Measurements from ENCODE around the gene ATG7.

ATG7 gene

GRCh38 chr3:11545186-11545851 lies 273.1 kb downstream of the ATG7 start:
- H3K79me2 ChIP-seq (ENCODE audit: insufficient read depth, low read length): no peaks in the 10 kb centered on the region
- no peak for TF ChIP-seq CTCF (IDR thresholded peaks at IDR 0.05; ENCODE audit: borderline replicate concordance, extremely low read depth, low read length, poor library complexity, severe bottlenecking)
- no peak for TF ChIP-seq EZH2 (IDR thresholded peaks at IDR 0.05; ENCODE audit: borderline replicate concordance, low read depth, low read length, severe bottlenecking)
- no peak for ATAC-seq (ENCODE audit: insufficient read depth, low read depth)
- no peak overlapping the region for H2AFZ ChIP-seq (ENCODE audit: low read depth, low read length)
- no peak overlapping the region for H3K4me2 ChIP-seq (ENCODE audit: insufficient read depth, low read length)
- no peaks in the 10 kb centered on the region for H3K36me3 ChIP-seq (ENCODE audit: insufficient read depth, low read length)
- no peaks in the 10 kb centered on the region for H3K9me3 ChIP-seq (ENCODE audit: insufficient read depth, low read length, severe bottlenecking)
- H3K9ac ChIP-seq (ENCODE audit: low read depth, low read length): no peak overlapping the region
- peaks cover 16% of the 10 kb centered on the region for H4K20me1 ChIP-seq (ENCODE audit: insufficient read depth, low read length)
- no peaks in the 10 kb centered on the region for H3K4me1 ChIP-seq (ENCODE audit: insufficient read depth, low read length)
- no peak for DNase-seq
- no peak overlapping the region for H3K27ac ChIP-seq (ENCODE audit: low read length)
- H3K27me3 ChIP-seq (ENCODE audit: insufficient read depth, low read length, poor library complexity): no peaks in the 10 kb centered on the region
- H3K4me3 ChIP-seq (ENCODE audit: low read depth in 1 of 2, low read length in 2 of 2): no peak overlapping the region

- no peak for ATAC-seq (ENCODE audit: insufficient read depth, low read depth)
- Histone ChIP-seq H3K79me2 (ENCODE audit: insufficient read depth, low read length) (no peaks in the 10 kb centered on the region), H3K4me3 (ENCODE audit: low read depth in 1 of 2, low read length in 2 of 2) (no peak overlapping the region), H3K4me1 (ENCODE audit: insufficient read depth, low read length) (no peaks in the 10 kb centered on the region), H3K4me2 (ENCODE audit: insufficient read depth, low read length) (no peak overlapping the region), H3K9me3 (ENCODE audit: insufficient read depth, low read length, severe bottlenecking) (no peaks in the 10 kb centered on the region), H3K9ac (ENCODE audit: low read depth, low read length) (no peak overlapping the region), H3K36me3 (ENCODE audit: insufficient read depth, low read length) (no peaks in the 10 kb centered on the region), H2AFZ (ENCODE audit: low read depth, low read length) (no peak overlapping the region), H3K27me3 (ENCODE audit: insufficient read depth, low read length, poor library complexity) (no peaks in the 10 kb centered on the region), H4K20me1 (ENCODE audit: insufficient read depth, low read length) (peaks cover 16% of the 10 kb centered on the region), H3K27ac (ENCODE audit: low read length) (no peak overlapping the region)
- no peak for DNase-seq
- TF ChIP-seq EZH2 (IDR thresholded peaks at IDR 0.05; ENCODE audit: borderline replicate concordance, low read depth, low read length, severe bottlenecking) (no peak), CTCF (IDR thresholded peaks at IDR 0.05; ENCODE audit: borderline replicate concordance, extremely low read depth, low read length, poor library complexity, severe bottlenecking) (no peak)
Measured at GRCh38 chr3:11546657-11547302, 274.6 kb downstream of the ATG7 start.

GRCh38 chr3:11547498-11547897 lies 275.3 kb downstream of the ATG7 start:
- Histone ChIP-seq H3K4me3 (ENCODE audit: low read depth in 1 of 2, low read length in 2 of 2) (no peak overlapping the region), H3K9ac (ENCODE audit: low read depth, low read length) (no peak overlapping the region), H4K20me1 (ENCODE audit: insufficient read depth, low read length) (peaks cover 17% of the 10 kb centered on the region), H3K4me1 (ENCODE audit: insufficient read depth, low read length) (no peaks in the 10 kb centered on the region), H3K4me2 (ENCODE audit: insufficient read depth, low read length) (no peak overlapping the region), H3K79me2 (ENCODE audit: insufficient read depth, low read length) (no peaks in the 10 kb centered on the region), H2AFZ (ENCODE audit: low read depth, low read length) (no peak overlapping the region), H3K27me3 (ENCODE audit: insufficient read depth, low read length, poor library complexity) (no peaks in the 10 kb centered on the region), H3K27ac (ENCODE audit: low read length) (no peak overlapping the region), H3K9me3 (ENCODE audit: insufficient read depth, low read length, severe bottlenecking) (no peaks in the 10 kb centered on the region), H3K36me3 (ENCODE audit: insufficient read depth, low read length) (no peaks in the 10 kb centered on the region)
- DNase-seq: no peak
- TF ChIP-seq EZH2 (IDR thresholded peaks at IDR 0.05; ENCODE audit: borderline replicate concordance, low read depth, low read length, severe bottlenecking): no peak
- no peak for TF ChIP-seq CTCF (IDR thresholded peaks at IDR 0.05; ENCODE audit: borderline replicate concordance, extremely low read depth, low read length, poor library complexity, severe bottlenecking)
- ATAC-seq (ENCODE audit: insufficient read depth, low read depth): no peak
